ENCODE results near the gene PINLYP. TPM values are rescaled to one million over a fixed set of nuclear protein-coding genes. Genes with fewer than 3 reads are reported as not detected.
"Not testable (repeated sequence)": the region's sequence is repeated elsewhere in the genome, so short reads cannot be mapped to it uniquely, and the experiment has no call there.

The PINLYP gene
- total and polyA plus RNA-seq, 11 donors: 0.76 to 4.3 (median 1.2) TPM; not detected in 1

DNA sequence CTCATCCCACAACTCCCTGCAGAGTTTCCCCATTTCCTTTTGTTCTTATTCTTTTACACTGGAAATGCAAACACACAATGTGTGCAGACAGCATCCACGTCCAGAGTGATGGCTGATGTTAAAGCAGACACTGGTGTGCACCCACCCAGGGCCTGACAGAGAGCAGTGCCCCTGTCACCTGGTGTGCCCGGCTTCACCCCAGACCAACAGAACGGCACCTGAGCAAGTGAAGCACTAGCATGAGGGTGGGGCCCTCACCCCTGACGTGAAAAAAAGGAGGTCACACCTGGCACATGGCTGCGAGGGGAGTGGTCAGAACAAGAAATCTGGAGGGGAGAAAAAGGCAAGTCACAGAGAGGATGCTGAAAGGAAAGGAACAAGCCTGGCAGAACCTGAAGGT lies 30.3 kb upstream of the PINLYP start:
- Histone ChIP-seq H3K4me3 (no peak overlapping the region), H3K27me3 (no peaks in the 10 kb centered on the region), H3K9me3 (no peaks in the 10 kb centered on the region), H3K4me1 (no peaks in the 10 kb centered on the region), H3K27ac (no peak overlapping the region), H3K36me3 (peaks cover 0 to 73% (median 65%) of the 10 kb centered on the region in 9 donors)
- TF ChIP-seq, protein P1, sequence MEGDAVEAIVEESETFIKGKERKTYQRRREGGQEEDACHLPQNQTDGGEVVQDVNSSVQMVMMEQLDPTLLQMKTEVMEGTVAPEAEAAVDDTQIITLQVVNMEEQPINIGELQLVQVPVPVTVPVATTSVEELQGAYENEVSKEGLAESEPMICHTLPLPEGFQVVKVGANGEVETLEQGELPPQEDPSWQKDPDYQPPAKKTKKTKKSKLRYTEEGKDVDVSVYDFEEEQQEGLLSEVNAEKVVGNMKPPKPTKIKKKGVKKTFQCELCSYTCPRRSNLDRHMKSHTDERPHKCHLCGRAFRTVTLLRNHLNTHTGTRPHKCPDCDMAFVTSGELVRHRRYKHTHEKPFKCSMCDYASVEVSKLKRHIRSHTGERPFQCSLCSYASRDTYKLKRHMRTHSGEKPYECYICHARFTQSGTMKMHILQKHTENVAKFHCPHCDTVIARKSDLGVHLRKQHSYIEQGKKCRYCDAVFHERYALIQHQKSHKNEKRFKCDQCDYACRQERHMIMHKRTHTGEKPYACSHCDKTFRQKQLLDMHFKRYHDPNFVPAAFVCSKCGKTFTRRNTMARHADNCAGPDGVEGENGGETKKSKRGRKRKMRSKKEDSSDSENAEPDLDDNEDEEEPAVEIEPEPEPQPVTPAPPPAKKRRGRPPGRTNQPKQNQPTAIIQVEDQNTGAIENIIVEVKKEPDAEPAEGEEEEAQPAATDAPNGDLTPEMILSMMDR (IDR thresholded peaks at IDR 0.05): no peak
- no peak for TF ChIP-seq POLR2A (IDR thresholded peaks at IDR 0.05)
- DNase-seq (peak in 1 of 5 donors; percentile 14), ATAC-seq (no peak)
- WGBS, 4 donors: 89 to 92% (median 90%) methylated on average over 5 of the region's 5 CpGs
- intact Hi-C loops (cut with DNase I): no loop called here

- Histone ChIP-seq H3K4me1 (no peaks in the 10 kb centered on the region), H3K27ac (no peak overlapping the region), H3K9me3 (no peaks in the 10 kb centered on the region), H3K4me3 (no peak overlapping the region), H3K36me3 (peaks cover 0 to 73% (median 66%) of the 10 kb centered on the region in 9 donors), H3K27me3 (no peaks in the 10 kb centered on the region)
- 63 to 80% (median 71%) methylated on average over 2 of the region's 2 CpGs for WGBS, 4 donors
- TF ChIP-seq, protein P1 (IDR thresholded peaks at IDR 0.05): no peak
- TF ChIP-seq POLR2A (IDR thresholded peaks at IDR 0.05): no peak
- intact Hi-C loops (cut with DNase I): no loop called here
- peak in 1 of 4 donors; percentile 30 for ATAC-seq
- peak in 1 of 5 donors; percentile 6 for DNase-seq
Observed at GRCh38 chr19:43545981-43546380, 29.6 kb upstream of the PINLYP start.

GRCh38 chr19:43546581-43546980 lies 29.0 kb upstream of the PINLYP start:
- no peak overlapping the region for H3K27ac ChIP-seq
- H3K4me3 ChIP-seq: no peak overlapping the region
- DNase-seq (peak in 1 of 5 donors; percentile 1), ATAC-seq (no peak)
- TF ChIP-seq POLR2A (IDR thresholded peaks at IDR 0.05): no peak
- TF ChIP-seq, protein P1 (IDR thresholded peaks at IDR 0.05): no peak
- no peaks in the 10 kb centered on the region for H3K4me1 ChIP-seq
- intact Hi-C loops (cut with DNase I): no loop called here
- no peaks in the 10 kb centered on the region for H3K9me3 ChIP-seq
- no peaks in the 10 kb centered on the region for H3K27me3 ChIP-seq
- WGBS, 4 donors: 93 to 100% (median 98%) methylated on average over 2 to 3 of the region's 3 CpGs
- peaks cover 0 to 73% (median 69%) of the 10 kb centered on the region in 9 donors for H3K36me3 ChIP-seq

GRCh38 chr19:43547926-43548325 lies 27.7 kb upstream of the PINLYP start:
- ATAC-seq; H3K27ac ChIP-seq; DNase-seq; H3K9me3 ChIP-seq; H3K27me3 ChIP-seq; H3K4me1 ChIP-seq; intact Hi-C loops (cut with DNase I); H3K4me3 ChIP-seq: not testable (repeated sequence)
- 89 to 94% (median 94%) methylated on average over 5 to 19 of the region's 24 CpGs for WGBS, 4 donors
- H3K36me3 ChIP-seq: peaks cover 0 to 69% (median 65%) of the 10 kb centered on the region in 9 donors

- no peak overlapping the region for H3K27ac ChIP-seq
- DNase-seq (no peak), ATAC-seq (no peak)
- TF ChIP-seq, protein P1 (IDR thresholded peaks at IDR 0.05): no peak
- TF ChIP-seq POLR2A (IDR thresholded peaks at IDR 0.05): no peak
- H3K4me1 ChIP-seq: no peaks in the 10 kb centered on the region
- whole genome bisulfite sequencing, 4 donors: 91 to 97% (median 93%) methylated on average over 2 of the region's 2 CpGs
- no peak overlapping the region for H3K4me3 ChIP-seq
- H3K27me3 ChIP-seq: no peaks in the 10 kb centered on the region
- intact Hi-C loops (cut with DNase I): no loop called here
- no peaks in the 10 kb centered on the region for H3K9me3 ChIP-seq
- peaks cover 0 to 69% (median 66%) of the 10 kb centered on the region in 9 donors for H3K36me3 ChIP-seq
Observed at GRCh38 chr19:43548706-43549105, 26.9 kb upstream of the PINLYP start.
